Measurements from ENCODE around the gene PITPNC1.

The PITPNC1 gene

GRCh38 chr17:67534941-67535340 is 157.9 kb downstream of the PITPNC1 start:
- no peaks in the 10 kb centered on the region for H3K9me3 ChIP-seq
- no peak for DNase-seq
- no peaks in the 10 kb centered on the region for H3K4me1 ChIP-seq
- H3K27me3 ChIP-seq, result no peaks in the 10 kb centered on the region
- H3K4me3 ChIP-seq, result no peak overlapping the region
- no peak overlapping the region for H3K27ac ChIP-seq
- H3K36me3 ChIP-seq, result no peaks in the 10 kb centered on the region
- no peak for TF ChIP-seq CTCF (IDR thresholded peaks at IDR 0.05)
- intact Hi-C loops (cut with DNase I; ENCODE audit: low total_unique reads), result no loop called here

DNA sequence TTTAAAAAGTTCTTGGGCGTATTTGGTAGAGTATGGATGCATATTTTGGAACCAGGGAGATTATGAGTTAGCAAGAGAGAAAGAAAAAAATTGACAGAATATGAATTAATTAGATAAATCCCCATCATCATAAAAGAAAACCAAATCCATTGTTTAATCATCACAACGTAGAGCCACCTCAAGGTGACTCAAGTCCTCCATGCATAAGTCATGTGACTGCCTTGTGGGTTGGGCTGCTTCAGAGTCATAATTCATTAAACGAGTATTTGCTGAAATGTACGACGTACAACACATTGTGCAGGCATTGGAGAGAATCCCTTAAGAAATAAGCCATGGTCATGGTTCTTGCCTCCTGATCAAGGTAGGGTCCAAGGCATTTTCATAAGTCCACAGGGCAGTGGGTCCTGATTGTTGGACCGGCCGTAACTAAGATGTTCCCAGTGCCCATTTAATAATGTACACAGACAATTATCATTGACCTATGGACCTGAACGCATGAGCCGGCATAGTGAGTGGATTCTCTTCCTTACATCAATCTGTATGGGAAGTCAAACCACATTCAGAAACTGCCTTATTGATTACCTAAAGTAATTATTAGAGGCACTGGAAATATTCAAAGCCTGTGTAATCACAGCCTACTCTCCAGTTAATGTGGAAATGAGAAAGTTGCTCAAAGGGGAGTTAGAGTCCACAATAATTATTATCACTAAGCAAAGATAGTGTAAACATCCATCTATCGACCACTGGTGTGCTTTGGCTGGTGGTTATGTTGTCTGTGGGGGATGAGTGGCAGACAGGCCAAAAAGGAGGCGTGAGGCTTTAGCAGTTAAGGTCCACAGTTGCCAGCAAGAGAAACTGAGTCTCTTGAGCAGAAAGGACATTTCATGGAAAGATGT is 165.4 kb downstream of the PITPNC1 start:
- no peak for TF ChIP-seq CTCF (IDR thresholded peaks at IDR 0.05)
- intact Hi-C loops (cut with DNase I; ENCODE audit: low total_unique reads), result loop anchor here (10.0 kb wide), 1 partner anchor 88 kb away; no protein-coding TSS in a partner anchor
- H3K36me3 ChIP-seq, result no peaks in the 10 kb centered on the region
- no peak for DNase-seq
- H3K27me3 ChIP-seq, result no peaks in the 10 kb centered on the region
- H3K9me3 ChIP-seq, result no peaks in the 10 kb centered on the region
- no peak overlapping the region for H3K4me3 ChIP-seq
- peaks cover 0 to 6% (median 0%) of the 10 kb centered on the region in 4 donors for H3K4me1 ChIP-seq
- H3K27ac ChIP-seq, result no peak overlapping the region

GRCh38 chr17:67544364-67544955 is 167.4 kb downstream of the PITPNC1 start:
- no peak overlapping the region for H3K27ac ChIP-seq
- intact Hi-C loops (cut with DNase I; ENCODE audit: low total_unique reads), result loop anchor here (10.0 kb wide), 1 partner anchor 90 kb away; no protein-coding TSS in a partner anchor
- DNase-seq, result no peak
- TF ChIP-seq CTCF (IDR thresholded peaks at IDR 0.05), result no peak
- H3K4me1 ChIP-seq, result peaks cover 0 to 6% (median 0%) of the 10 kb centered on the region in 4 donors
- no peak overlapping the region for H3K4me3 ChIP-seq
- H3K27me3 ChIP-seq, result no peaks in the 10 kb centered on the region
- no peaks in the 10 kb centered on the region for H3K36me3 ChIP-seq
- H3K9me3 ChIP-seq, result no peaks in the 10 kb centered on the region

GRCh38 chr17:67546578-67547527 is 169.8 kb downstream of the PITPNC1 start:
- DNase-seq, result peak in 1 of 2 donors; percentile 29
- no peaks in the 10 kb centered on the region for H3K9me3 ChIP-seq
- intact Hi-C loops (cut with DNase I; ENCODE audit: low total_unique reads), result loop anchor here (10.0 kb wide), 1 partner anchor 92 kb away; no protein-coding TSS in a partner anchor
- no peaks in the 10 kb centered on the region for H3K36me3 ChIP-seq
- no peaks in the 10 kb centered on the region for H3K27me3 ChIP-seq
- H3K4me1 ChIP-seq, result peaks cover 0 to 6% (median 0%) of the 10 kb centered on the region in 4 donors
- no peak overlapping the region for H3K27ac ChIP-seq
- TF ChIP-seq CTCF (IDR thresholded peaks at IDR 0.05), result no peak
- no peak overlapping the region for H3K4me3 ChIP-seq

DNA sequence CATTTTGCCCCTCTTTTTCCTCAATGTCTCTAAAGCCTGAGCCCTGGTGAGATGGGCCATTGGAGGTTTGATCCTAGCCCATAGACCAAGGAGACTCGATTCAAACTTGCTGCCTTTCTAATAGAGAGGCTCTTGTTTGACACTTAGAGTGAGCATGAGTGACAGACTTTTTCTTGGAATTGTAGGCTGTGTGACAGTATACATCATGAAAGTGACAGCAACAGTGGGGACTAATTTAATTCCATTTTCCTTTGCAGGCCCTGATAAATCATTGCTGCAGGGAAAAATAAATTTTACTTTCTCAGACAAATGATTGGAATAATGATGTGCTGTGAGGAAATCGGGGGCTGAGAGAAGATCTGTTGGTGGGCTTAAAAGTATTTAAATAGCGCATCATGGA is 171.6 kb downstream of the PITPNC1 start:
- H3K4me1 ChIP-seq, result peaks cover 0 to 6% (median 0%) of the 10 kb centered on the region in 4 donors
- DNase-seq, result no peak
- no peak for TF ChIP-seq CTCF (IDR thresholded peaks at IDR 0.05)
- intact Hi-C loops (cut with DNase I; ENCODE audit: low total_unique reads), result loop anchor here (10.0 kb wide), 1 partner anchor 94 kb away; no protein-coding TSS in a partner anchor
- H3K36me3 ChIP-seq, result no peaks in the 10 kb centered on the region
- H3K27me3 ChIP-seq, result no peaks in the 10 kb centered on the region
- H3K4me3 ChIP-seq, result no peak overlapping the region
- no peaks in the 10 kb centered on the region for H3K9me3 ChIP-seq
- H3K27ac ChIP-seq, result no peak overlapping the region
